ENCODE results near the gene ANKRD27.
"Not testable (repeated sequence)": the region's sequence is repeated elsewhere in the genome, so short reads cannot be mapped to it uniquely, and the experiment has no call there.

- TF ChIP-seq EP300, CTCF (IDR thresholded peaks at IDR 0.05): not testable (repeated sequence)
Measured at GRCh38 chr19:32695506-32695905, 20.5 kb upstream of the ANKRD27 start.
